GM10266 (cell line): ENCODE measurements around the gene MCC.

Experiments
- DNase-seq: peaks from one replicate; pipeline ENCODE4 v3.0.0; 2012; ENCODE audit errors: extremely low spot score
- TF ChIP-seq, protein P1 (sequence below): IDR thresholded peaks from 2 replicates; pipeline ENCODE4 v1.5.1; 2012; ENCODE audit warnings: mild to moderate bottlenecking, low read depth; ENCODE audit not compliant: control insufficient read depth, insufficient read depth; ENCODE audit errors: missing control alignments

Gene MCC

DNA sequence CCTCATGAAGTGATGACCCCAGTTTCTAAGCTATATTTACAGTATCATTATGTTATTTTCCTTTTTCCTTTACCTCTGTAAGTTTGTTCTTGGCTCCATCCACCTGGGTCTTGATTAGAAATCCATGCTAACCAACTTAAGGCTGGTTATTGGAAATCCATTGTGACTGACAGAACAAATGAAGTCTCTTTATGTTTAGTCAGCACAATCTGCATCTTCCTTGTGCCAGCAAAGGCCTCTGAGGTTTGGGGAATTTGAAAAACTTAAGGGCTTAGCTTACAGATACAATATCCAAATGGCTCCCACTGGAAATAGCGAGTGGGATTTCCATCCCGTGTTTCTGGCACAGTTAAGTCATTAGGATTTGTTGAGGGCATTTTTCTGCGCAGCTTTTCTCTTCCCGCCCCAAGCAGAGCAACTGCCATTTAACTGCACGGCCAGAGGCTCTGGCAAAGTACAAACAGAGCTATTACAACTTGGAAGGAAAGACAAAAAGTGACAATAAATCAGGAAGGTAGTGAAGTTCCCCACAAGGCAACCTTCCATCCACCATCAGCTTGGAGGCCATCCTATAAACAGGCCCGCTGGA is 447.5 kb downstream of the MCC start:
- TF ChIP-seq, protein P1, sequence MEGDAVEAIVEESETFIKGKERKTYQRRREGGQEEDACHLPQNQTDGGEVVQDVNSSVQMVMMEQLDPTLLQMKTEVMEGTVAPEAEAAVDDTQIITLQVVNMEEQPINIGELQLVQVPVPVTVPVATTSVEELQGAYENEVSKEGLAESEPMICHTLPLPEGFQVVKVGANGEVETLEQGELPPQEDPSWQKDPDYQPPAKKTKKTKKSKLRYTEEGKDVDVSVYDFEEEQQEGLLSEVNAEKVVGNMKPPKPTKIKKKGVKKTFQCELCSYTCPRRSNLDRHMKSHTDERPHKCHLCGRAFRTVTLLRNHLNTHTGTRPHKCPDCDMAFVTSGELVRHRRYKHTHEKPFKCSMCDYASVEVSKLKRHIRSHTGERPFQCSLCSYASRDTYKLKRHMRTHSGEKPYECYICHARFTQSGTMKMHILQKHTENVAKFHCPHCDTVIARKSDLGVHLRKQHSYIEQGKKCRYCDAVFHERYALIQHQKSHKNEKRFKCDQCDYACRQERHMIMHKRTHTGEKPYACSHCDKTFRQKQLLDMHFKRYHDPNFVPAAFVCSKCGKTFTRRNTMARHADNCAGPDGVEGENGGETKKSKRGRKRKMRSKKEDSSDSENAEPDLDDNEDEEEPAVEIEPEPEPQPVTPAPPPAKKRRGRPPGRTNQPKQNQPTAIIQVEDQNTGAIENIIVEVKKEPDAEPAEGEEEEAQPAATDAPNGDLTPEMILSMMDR: no peak
- no peak for DNase-seq

DNA sequence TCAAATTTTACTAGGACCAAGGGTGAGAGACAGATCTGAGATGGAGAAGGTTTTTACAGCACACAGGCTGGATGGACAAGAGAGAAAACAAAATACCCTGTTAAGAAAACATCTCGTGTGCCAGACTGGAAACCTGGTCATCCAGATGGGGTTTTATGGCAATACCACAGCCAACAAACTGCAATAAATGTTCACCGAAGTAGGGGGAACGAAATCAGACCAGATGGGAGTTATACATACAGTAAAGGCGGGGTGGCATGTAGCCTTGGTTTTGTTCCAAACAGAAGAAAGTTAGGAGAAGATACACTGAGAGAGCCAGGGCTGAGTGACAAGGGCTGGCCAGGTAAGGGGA is 448.3 kb downstream of the MCC start:
- TF ChIP-seq, protein P1: no peak
- no peak for DNase-seq

DNA sequence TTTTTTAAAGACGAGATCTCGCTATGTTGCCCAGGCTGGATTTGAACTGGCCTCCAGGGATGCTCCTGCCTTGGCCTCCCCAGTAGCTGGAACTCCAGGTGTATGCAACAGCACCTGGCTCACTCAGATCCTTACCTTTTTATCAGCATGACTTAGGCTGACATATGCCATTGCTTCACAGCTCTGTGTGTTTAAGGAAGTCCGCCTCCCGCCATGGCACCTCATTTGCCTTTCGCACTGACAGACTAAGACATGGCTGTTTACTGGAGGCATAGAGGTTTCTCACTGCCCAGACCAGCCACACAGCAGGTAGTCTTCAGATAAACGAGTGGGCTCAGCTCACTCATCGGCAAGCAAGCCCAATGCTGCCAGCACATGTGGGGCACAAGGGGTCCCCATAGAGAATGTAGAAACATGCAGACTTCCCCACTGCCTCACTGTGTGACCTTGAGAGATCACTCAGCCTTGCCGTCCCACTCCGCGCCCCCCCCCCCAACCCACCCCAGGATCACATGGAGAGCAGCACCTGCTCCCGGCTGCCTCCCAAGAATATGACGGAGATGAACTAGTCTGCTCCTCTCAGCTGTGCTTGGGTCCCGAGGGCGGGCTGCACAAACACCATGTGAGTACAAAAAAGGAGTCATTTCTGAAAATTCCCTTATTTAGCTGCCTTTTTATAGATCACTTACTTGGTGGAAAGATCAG is 448.9 kb downstream of the MCC start:
- TF ChIP-seq, protein P1: no peak
- no peak for DNase-seq

DNA sequence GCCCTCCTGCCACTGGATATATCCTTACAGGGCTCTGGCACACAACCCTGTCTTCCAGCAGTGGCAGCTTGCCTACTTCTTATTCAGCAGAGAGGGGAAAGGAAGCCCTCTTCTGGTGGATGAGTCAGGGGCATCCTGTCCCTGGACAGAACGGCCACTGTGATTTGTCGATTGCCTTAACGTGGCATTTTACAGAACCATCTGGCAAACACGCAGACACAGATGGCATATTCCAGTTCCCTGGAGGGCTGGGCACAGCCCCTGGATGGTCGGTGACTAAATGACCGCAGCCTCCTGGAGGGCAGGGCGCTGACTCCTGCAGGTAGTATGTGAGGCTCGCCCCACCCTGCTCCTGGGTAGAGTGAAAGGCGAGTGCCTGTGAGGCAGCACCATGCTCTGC is 449.5 kb downstream of the MCC start:
- TF ChIP-seq, protein P1: no peak
- no peak for DNase-seq

DNA sequence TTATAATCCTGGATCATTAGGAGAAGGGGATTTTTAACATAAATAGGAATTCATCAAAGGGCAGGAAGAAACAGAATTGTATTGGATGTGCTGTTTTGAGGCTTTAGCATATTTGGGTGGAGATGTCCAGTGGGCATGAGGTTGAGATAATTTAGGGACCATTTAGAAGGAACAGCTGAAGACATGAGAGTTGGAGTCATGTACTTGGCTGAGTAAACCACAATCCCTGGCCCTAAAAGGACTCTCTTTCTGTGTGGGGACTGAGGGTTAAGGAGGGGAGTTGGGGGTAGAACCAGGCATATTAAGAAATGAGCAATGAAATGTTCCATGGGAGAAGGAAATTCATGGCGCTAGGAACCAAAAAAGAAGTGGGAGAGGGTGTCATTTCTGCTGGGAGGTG is 450.1 kb downstream of the MCC start:
- no peak for DNase-seq
- TF ChIP-seq, protein P1: no peak

DNA sequence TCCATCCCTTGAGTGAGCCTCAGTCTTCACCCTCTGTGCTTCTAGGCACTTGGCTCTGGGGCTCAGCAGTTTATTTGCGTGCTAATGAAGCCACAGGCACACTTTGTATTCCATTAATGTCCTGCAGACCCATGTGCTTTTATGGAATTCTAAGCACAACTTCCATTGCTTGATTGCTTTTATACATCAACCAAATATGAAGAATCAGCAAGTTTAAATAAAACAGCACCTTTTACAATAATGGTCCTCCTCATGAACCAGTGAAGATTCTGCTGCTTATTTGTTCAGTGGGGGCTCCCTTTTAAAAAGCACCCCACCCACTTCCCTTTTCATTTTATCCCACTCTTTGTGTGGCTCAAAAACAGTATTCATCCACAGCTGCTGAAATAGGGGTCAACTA is 451.4 kb downstream of the MCC start:
- no peak for DNase-seq
- TF ChIP-seq, protein P1: no peak

DNA sequence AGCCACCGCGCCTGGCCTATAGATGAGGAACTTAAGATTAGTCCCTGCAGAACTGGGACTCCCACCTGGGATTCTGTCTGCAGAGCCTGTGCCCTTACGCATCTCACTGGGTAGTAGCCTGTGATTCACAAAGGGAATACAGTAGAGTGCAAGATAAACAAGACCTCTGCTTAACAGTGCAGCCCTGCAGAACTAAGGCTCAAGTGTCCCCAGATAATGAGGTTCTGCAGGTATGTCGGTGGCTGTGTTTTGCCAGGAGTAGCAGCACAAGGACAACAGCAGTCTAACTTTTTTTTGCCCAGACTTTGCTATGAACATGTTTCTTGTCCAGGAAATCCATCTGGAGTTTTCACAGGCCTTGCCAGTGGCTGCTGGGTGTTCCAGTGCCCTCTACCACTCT is 451.9 kb downstream of the MCC start:
- TF ChIP-seq, protein P1: no peak
- DNase-seq: no peak
